Mucosa of stomach (tissue), 1 donor: ENCODE data around the gene RAB10.

ENCODE experiments used
- H3K27me3 ChIP-seq: one replicate; pipeline ENCODE4 v1.7.0; 2013; ENCODE audit warnings: mild to moderate bottlenecking, low read length; ENCODE audit not compliant: control insufficient read depth, insufficient read depth
- H3K36me3 ChIP-seq: one replicate; pipeline ENCODE4 v1.7.0; 2013; ENCODE audit warnings: low read length; ENCODE audit not compliant: control insufficient read depth, insufficient read depth
- H3K4me1 ChIP-seq: one replicate; pipeline ENCODE4 v1.7.0; 2013; ENCODE audit warnings: mild to moderate bottlenecking, low read length; ENCODE audit not compliant: control insufficient read depth, insufficient read depth
- H3K4me3 ChIP-seq: one replicate; pipeline ENCODE4 v1.7.0; 2013; ENCODE audit warnings: low read length
- H3K9ac ChIP-seq: one replicate; pipeline ENCODE4 v1.7.0; 2013; ENCODE audit warnings: mild to moderate bottlenecking, low read length, moderate library complexity
- H3K9me3 ChIP-seq: one replicate; pipeline ENCODE4 v1.7.0; 2013; ENCODE audit warnings: mild to moderate bottlenecking, low read length, moderate library complexity; ENCODE audit not compliant: control insufficient read depth
- donor health status: Pancreatic carcinoma.

RAB10 gene

DNA sequence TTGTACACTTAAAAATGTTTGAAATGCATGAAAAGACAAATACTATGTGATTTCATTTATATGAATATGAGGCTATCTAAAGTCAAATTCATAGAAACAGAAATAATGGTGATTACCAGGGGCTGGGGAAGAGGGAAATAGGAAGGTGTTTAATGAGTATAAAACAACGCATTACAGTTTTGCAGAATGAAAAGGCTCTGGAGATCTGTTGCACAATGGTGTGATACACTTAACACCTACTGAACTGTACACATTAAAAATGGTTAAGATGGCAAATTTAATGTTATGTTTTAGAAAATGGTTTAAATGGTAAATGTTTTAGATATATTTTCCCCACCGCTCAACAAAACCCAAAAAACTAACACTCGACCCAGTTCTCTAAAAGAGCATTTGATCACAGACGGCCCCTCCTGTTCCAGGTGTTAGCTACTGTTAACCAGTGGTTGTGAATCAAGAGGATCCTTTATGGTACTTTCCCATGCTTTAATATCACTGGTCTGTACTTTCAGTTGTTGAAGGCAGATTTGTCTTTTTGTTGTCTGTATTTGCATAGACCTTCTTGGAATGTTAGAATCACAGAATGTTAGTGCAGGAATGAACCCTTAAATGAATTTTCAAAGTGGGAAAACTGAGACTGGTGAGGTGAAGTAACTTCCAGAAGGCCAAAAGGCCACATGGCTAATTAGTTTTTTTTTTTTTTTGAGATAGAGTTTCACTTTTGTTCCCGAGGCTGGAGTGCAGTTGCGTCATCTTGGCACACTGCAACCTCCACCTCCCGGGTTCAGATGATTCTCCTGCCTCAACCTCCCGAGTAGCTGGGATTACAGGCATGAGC, 10.2 kb downstream of the RAB10 start:
- H3K9ac ChIP-seq, result no peak overlapping the region
- H3K4me1 ChIP-seq, result peaks cover 25% of the 10 kb centered on the region
- no peaks in the 10 kb centered on the region for H3K9me3 ChIP-seq
- no peaks in the 10 kb centered on the region for H3K27me3 ChIP-seq
- H3K4me3 ChIP-seq, result no peak overlapping the region
- no peaks in the 10 kb centered on the region for H3K36me3 ChIP-seq

- Histone ChIP-seq H3K36me3 (no peaks in the 10 kb centered on the region), H3K9ac (no peak overlapping the region), H3K9me3 (no peaks in the 10 kb centered on the region), H3K27me3 (no peaks in the 10 kb centered on the region), H3K4me1 (peaks cover 21% of the 10 kb centered on the region), H3K4me3 (no peak overlapping the region)
These were observed 14.9 kb downstream of the RAB10 start for GRCh38 chr2:26048791-26049190.

- peaks cover 12% of the 10 kb centered on the region for H3K4me1 ChIP-seq
- H3K36me3 ChIP-seq, result no peaks in the 10 kb centered on the region
- H3K27me3 ChIP-seq, result no peaks in the 10 kb centered on the region
- H3K9ac ChIP-seq, result no peak overlapping the region
- H3K4me3 ChIP-seq, result no peak overlapping the region
- no peaks in the 10 kb centered on the region for H3K9me3 ChIP-seq
These were observed 15.8 kb downstream of the RAB10 start for GRCh38 chr2:26049641-26050040.

DNA sequence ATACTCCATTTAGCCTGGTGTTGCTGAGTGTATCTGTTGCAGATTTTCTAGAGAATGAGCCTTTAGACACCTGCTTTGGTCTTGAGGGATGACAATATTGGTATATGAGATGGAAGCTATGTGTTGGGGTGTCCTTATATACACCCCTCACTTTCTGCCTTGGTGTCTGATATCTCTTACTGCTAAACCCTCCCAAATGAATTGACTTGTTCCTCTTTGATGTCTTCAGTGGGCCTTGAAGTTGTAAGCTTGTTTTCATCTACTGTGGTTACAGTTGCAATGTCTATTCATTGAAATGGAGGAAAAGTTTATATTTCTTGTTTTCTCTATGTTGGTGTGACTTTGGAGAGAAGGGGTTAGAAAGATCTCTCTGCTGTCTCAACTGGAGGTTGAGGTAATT, 18.9 kb downstream of the RAB10 start:
- H3K27me3 ChIP-seq, result no peaks in the 10 kb centered on the region
- H3K9me3 ChIP-seq, result no peaks in the 10 kb centered on the region
- no peak overlapping the region for H3K9ac ChIP-seq
- H3K4me1 ChIP-seq, result peaks cover 11% of the 10 kb centered on the region
- H3K4me3 ChIP-seq, result no peak overlapping the region
- no peaks in the 10 kb centered on the region for H3K36me3 ChIP-seq

DNA sequence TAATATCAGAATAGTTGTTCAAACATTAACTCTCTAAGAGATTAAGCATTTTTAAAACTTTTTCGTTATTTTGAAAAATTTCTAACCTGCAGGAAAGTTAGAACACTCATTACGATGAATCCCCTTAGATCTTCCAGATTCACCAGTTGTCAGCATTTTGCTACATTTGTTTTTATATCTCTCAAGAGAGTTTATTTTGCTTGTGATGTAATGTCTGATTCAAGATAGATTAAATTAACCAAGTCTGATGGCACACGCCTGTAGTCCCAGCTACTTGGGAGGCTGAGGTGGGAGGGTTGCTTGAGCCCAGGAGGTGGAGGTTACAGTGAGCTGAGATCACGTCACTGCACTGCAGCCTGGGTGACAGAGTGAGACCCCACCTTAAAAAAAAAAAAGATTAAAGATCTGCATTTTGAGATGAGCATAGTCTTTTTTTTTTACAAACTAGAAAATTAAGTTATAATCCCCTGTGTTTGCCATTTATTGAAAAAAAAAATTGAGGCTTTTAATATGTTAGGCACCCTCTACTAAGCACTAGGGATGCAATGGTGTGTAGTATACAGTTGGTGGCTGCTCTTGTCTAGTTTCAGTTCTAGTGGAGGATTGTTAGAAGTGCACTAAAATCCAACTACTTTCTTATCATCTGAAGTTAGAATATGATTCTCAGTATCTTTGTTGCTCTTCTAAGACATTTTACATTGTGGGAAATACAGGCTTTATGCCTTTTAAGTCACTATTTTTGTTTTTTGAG, 20.9 kb downstream of the RAB10 start:
- Histone ChIP-seq H3K4me3 (no peak overlapping the region), H3K9ac (no peak overlapping the region), H3K27me3 (no peaks in the 10 kb centered on the region), H3K9me3 (no peaks in the 10 kb centered on the region), H3K36me3 (no peaks in the 10 kb centered on the region), H3K4me1 (peaks cover 11% of the 10 kb centered on the region)

DNA sequence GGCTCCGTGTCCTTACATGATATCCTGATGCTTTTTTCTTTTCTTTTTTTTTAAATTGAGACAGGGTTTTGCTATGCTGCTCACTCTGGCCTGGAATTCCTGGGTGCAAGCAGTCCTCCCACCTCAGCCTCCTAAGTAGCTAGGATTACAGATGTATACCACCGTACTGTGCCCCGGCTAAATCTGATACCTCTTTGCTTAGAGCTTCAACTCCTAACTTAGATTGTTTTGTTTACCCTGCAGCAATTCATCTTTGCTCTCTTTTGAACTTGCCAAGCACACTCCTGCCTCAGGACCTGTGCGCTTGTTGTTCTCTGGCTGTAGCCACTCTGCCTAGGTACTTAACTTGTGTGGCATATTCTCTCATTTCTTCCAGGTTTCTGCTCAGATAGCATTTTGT, 24.5 kb downstream of the RAB10 start:
- no peaks in the 10 kb centered on the region for H3K36me3 ChIP-seq
- H3K9ac ChIP-seq, result no peak overlapping the region
- peaks cover 8% of the 10 kb centered on the region for H3K4me1 ChIP-seq
- no peak overlapping the region for H3K4me3 ChIP-seq
- H3K27me3 ChIP-seq, result no peaks in the 10 kb centered on the region
- no peaks in the 10 kb centered on the region for H3K9me3 ChIP-seq

DNA sequence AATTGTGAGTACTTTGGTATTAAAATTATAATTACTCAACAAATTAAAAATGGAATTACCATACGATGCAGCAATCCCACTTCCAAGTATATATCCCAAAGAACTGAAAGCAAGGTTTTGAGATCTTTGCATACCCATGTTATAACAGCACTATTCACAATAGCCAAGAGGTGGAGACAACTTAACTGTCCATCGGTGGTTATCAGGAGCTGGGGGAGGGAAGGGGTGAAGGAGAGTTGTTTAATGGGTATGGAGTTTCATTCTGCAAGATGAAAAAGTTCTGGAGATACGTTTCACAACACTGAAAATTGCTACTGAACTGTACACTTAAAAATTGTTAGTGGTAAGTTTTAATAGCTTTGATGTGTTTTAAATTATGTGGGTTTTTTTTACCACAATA, 25.7 kb downstream of the RAB10 start:
- no peaks in the 10 kb centered on the region for H3K27me3 ChIP-seq
- H3K9ac ChIP-seq, result no peak overlapping the region
- no peaks in the 10 kb centered on the region for H3K36me3 ChIP-seq
- H3K4me3 ChIP-seq, result no peak overlapping the region
- peaks cover 8% of the 10 kb centered on the region for H3K4me1 ChIP-seq
- H3K9me3 ChIP-seq, result no peaks in the 10 kb centered on the region

DNA sequence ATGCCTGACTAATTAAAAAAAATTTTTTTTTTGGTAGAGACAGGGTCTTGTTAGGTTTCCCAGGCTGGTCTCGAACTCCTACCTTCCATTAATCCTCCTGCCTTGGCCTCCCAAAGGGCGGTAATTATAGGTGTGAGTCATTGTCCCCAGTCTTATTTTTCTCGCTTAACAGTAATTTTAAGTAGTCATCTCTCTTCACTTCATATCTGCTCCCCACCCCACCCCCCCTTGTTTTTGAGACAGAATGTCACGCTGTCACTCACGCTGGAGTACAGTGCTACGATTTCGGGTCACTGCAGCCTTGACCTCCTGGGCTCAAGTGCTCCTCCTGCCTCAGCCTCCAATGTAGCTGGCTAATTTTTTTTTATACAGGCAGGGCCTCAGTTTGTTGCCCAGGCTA, 27.7 kb downstream of the RAB10 start:
- peaks cover 8% of the 10 kb centered on the region for H3K4me1 ChIP-seq
- H3K36me3 ChIP-seq, result no peaks in the 10 kb centered on the region
- H3K9me3 ChIP-seq, result no peaks in the 10 kb centered on the region
- no peaks in the 10 kb centered on the region for H3K27me3 ChIP-seq
- no peak overlapping the region for H3K4me3 ChIP-seq
- H3K9ac ChIP-seq, result no peak overlapping the region

- H3K9ac ChIP-seq, result no peak overlapping the region
- H3K36me3 ChIP-seq, result no peaks in the 10 kb centered on the region
- no peak overlapping the region for H3K4me3 ChIP-seq
- H3K27me3 ChIP-seq, result no peaks in the 10 kb centered on the region
- H3K9me3 ChIP-seq, result no peaks in the 10 kb centered on the region
- H3K4me1 ChIP-seq, result no peaks in the 10 kb centered on the region
These were observed 31.0 kb downstream of the RAB10 start for GRCh38 chr2:26064846-26065245.

DNA sequence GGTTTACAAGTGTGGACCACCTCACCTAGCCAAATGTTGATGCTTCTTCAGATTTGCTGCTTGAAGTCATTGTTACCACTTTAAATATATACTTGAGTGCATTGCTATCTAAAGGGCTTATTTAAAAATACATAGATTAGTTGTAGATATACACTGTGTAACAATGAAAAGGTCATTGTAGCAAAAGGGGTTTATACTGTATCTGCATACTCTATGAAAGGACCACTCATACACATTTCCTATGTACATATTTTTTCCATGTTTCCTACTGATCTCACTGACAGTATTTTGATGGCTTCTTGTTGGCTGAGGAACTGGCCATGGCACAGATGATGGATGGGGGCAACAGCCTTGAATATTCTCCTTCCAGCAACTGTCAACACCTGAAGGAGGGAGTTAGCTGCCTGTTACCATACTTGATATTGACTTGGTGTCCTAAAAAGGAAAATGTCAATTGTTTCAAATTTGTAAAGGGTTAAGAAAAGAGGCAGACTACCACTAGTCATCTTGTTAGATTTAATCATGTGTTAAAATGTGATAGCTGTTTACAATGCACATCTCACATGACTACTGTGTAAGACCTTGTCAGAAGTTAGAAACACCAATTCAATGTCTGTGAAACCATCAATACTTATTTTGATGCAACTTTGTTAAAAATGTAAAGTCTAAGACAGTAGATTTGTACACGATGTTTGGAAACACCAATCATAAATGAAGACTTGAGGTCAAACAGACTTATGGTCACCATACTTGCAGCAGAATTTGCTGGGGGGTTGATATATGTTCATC, 33.5 kb downstream of the RAB10 start:
- Histone ChIP-seq H3K9ac (no peak overlapping the region), H3K36me3 (no peaks in the 10 kb centered on the region), H3K4me3 (no peak overlapping the region), H3K4me1 (no peaks in the 10 kb centered on the region), H3K9me3 (no peaks in the 10 kb centered on the region), H3K27me3 (no peaks in the 10 kb centered on the region)

DNA sequence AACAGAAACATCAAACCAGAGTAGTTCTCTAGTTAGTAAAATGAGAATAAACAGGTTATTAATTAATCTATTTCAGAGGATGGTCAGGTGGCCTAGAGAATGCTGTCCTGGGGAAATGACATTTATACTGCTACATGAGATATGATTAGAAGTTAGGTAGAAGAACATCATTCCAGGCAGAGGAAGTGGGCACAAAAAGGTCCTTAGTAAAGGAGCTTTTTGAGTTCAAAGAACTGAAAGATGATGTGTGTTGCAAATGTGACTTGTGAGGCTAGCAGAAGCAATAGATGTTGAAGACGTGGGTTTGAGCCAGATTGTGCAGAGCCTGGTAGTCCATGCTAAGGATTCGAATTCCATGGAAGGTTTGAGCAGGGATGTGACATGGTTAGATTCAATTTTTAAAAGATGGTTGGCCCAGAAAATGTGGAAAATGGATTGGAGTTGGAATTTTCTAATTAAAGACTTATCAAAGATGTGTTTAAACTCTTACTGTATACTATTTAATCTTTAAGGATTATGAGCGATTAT, 34.2 kb downstream of the RAB10 start:
- no peaks in the 10 kb centered on the region for H3K36me3 ChIP-seq
- no peaks in the 10 kb centered on the region for H3K27me3 ChIP-seq
- H3K4me3 ChIP-seq, result no peak overlapping the region
- H3K9me3 ChIP-seq, result no peaks in the 10 kb centered on the region
- H3K4me1 ChIP-seq, result peaks cover 3% of the 10 kb centered on the region
- H3K9ac ChIP-seq, result no peak overlapping the region
